GM23248 (cell line): ENCODE measurements around the gene AGRP. TPM values are rescaled to one million over a fixed set of nuclear protein-coding genes. Genes with fewer than 3 reads are reported as not detected.

Source experiments
- DNase-seq: peaks from one replicate; pipeline ENCODE4 v3.0.0-alpha.2; 2015
- H2AFZ ChIP-seq: fragments of 200-600 bp; sonication (generic); 2 replicates; pipeline ENCODE4 v1.6.1; 2016; ENCODE audit warnings: antibody characterized with exemption
- H3F3A ChIP-seq: fragments of 200-600 bp; sonication (generic); 2 replicates; pipeline ENCODE4 v1.6.1; 2016; ENCODE audit warnings: mild to moderate bottlenecking, antibody characterized with exemption, mixed run types; ENCODE audit not compliant: insufficient read depth
- H3K27ac ChIP-seq: fragments of 200-600 bp; sonication (generic); 2 replicates; pipeline ENCODE4 v1.5.1; 2016; ENCODE audit warnings: mild to moderate bottlenecking
- H3K27me3 ChIP-seq: fragments of 200-600 bp; sonication (generic); replicated peaks from 2 replicates; pipeline ENCODE4 v1.6.1; 2016; ENCODE audit warnings: mild to moderate bottlenecking; ENCODE audit not compliant: insufficient read depth
- H3K36me3 ChIP-seq: fragments of 200-600 bp; sonication (generic); 2 replicates; pipeline ENCODE4 v1.6.1; 2016; ENCODE audit warnings: low read depth, mild to moderate bottlenecking
- H3K4me1 ChIP-seq: fragments of 200-600 bp; sonication (generic); 2 replicates; pipeline ENCODE4 v1.6.1; 2016; ENCODE audit warnings: mild to moderate bottlenecking; ENCODE audit not compliant: insufficient read depth
- H3K4me2 ChIP-seq: fragments of 200-600 bp; sonication (generic); one replicate; pipeline ENCODE4 v1.6.1; 2016; ENCODE audit warnings: mild to moderate bottlenecking; ENCODE audit not compliant: unreplicated experiment
- H3K4me3 ChIP-seq: fragments of 200-600 bp; sonication (generic); 2 replicates; pipeline ENCODE4 v1.5.1; 2016; ENCODE audit warnings: mild to moderate bottlenecking
- H3K79me2 ChIP-seq: fragments of 200-600 bp; sonication (generic); 2 replicates; pipeline ENCODE4 v1.6.1; 2016; ENCODE audit warnings: mild to moderate bottlenecking; ENCODE audit not compliant: insufficient read depth
- H3K9ac ChIP-seq: fragments of 200-600 bp; sonication (generic); 2 replicates; pipeline ENCODE4 v1.6.1; 2016; ENCODE audit warnings: mild to moderate bottlenecking
- H3K9me2 ChIP-seq: fragments of 200-600 bp; sonication (generic); 2 replicates; pipeline ENCODE4 v1.6.1; 2016; ENCODE audit warnings: mixed run types, mild to moderate bottlenecking, moderate library complexity; ENCODE audit not compliant: insufficient read depth
- H3K9me3 ChIP-seq: fragments of 200-600 bp; sonication (generic); one replicate; pipeline ENCODE4 v1.6.1; 2017; ENCODE audit warnings: low read depth
- H4K20me1 ChIP-seq: fragments of 200-600 bp; sonication (generic); 2 replicates; pipeline ENCODE4 v1.6.0; 2016; ENCODE audit not compliant: insufficient read depth
- EZH2 ChIP-seq: fragments of 200-600 bp; sonication (generic); IDR thresholded peaks from 2 replicates; pipeline ENCODE4 v1.6.1; 2018; ENCODE audit warnings: antibody characterized with exemption, mild to moderate bottlenecking; ENCODE audit not compliant: insufficient read depth, poor library complexity, severe bottlenecking
- EZH2phosphoT487 ChIP-seq: fragments of 200-600 bp; sonication (generic); IDR thresholded peaks from 2 replicates; pipeline ENCODE4 v1.6.1; 2018; ENCODE audit warnings: antibody characterized with exemption, moderate library complexity, mild to moderate bottlenecking, low read depth; ENCODE audit not compliant: insufficient read depth
- WGBS, 2 experiments: methylation state at CpG; one replicate each; pipeline ENCODE4 v1.1.6; 2015 to 2017; ENCODE audit warnings: low lambda C conversion rate in 2 of 2, low coverage in 1 of 2; ENCODE audit errors: missing lambda C conversion rate in 2 of 2; 5-methylcytosine and 5-hydroxymethylcytosine counted together
- in situ Hi-C: fragments of 300-500 bp; cut with MboI; formaldehyde crosslinking; loops from 2 replicates; pipeline ENCODE4 v1.15.0; 2020
- polyA plus RNA-seq: library from polyadenylated mRNA; unstranded; fragments of >200 nt; fragmentation: Nextera tagmentation; extraction: Ambion mirVana; gene quantifications from 2 replicates; pipeline ENCODE4 v1.2.1, GENCODE V29; 2016
- total RNA-seq: library from RNA; depleted of rRNA; stranded (reverse); fragments of >200 nt; shearing (Covaris generic); gene quantifications from 2 replicates; pipeline ENCODE4 v1.2.3, GENCODE V29; 2014; rRNA removed

Gene AGRP, protein sequence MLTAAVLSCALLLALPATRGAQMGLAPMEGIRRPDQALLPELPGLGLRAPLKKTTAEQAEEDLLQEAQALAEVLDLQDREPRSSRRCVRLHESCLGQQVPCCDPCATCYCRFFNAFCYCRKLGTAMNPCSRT
- total RNA-seq (not detected in 2 replicates), polyA plus RNA-seq (not detected in 2 replicates)

DNA sequence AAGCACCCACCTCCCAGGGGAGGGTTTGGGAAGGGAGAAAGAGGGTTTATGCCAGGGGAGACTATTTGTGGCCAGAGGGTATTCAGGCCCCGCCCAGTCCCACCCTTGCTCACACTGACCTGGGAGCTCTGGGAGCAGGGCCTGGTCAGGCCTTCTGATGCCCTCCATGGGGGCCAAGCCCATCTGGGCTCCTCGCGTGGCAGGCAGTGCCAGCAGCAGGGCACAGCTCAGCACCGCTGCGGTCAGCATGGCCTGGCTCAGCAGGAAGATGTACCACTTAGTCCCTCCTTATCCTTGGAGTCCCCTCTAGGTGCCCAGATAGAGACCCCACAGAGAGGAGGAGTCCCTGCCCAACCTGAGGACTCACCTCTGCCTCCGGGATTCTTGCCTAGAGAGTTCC, at the start of gene AGRP:
Gene AGRP (minus strand): TSS at position 398 of the 400 bp plus-strand sequence. CDS start 149 bp downstream, at position 249.
- Histone ChIP-seq H3K9me2 (no peaks in the 10 kb centered on the region), H3K27me3 (no peaks in the 10 kb centered on the region), H3F3A (no peaks in the 10 kb centered on the region), H3K36me3 (no peaks in the 10 kb centered on the region), H2AFZ (peak within 1 kb of the TSS; percentile 91; the same call in 1 of the 2 replicates), H3K4me2 (peak within 1 kb of the TSS; percentile 96), H4K20me1 (no peaks in the 10 kb centered on the region), H3K9ac (peak within 1 kb of the TSS; percentile 73; the same call in 1 of the 2 replicates), H3K27ac (no peak within 1 kb of the TSS), H3K4me3 (peak within 1 kb of the TSS; percentile 100; the same call in 1 of the 2 replicates), H3K4me1 (peaks cover 18% of the 10 kb centered on the region), H3K9me3 (no peaks in the 10 kb centered on the region), H3K79me2 (peaks cover 28% of the 10 kb centered on the region)
- WGBS, 2 experiments: 95 to 98% methylated on average over 5 to 6 of the region's 6 CpGs
- no peak for DNase-seq
- TF ChIP-seq EZH2phosphoT487: no peak
- TF ChIP-seq EZH2: no peak
- in situ Hi-C loops: no loop called here

DNA sequence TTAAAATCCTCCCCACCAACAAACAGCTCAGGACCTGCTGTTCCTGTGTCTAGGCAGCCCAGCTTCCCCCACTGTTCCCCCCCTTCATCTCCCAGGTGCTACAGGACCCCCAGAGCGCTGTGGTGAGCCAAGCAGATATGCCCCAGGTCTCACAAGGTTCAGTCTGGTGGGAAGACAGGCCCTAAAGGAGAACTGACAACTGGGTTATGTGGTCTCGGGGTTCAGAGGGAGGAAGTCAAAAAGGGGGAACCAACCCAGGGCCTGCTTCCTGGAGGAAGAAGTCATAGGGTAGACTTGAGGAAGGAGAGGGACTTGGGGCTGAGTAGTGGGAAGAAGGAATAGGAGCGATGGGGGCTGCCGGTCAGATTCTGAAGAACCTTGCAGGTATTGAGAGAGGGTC, 47.9 kb upstream of the AGRP start:
- peak overlapping the region; percentile 80 for H3K4me3 ChIP-seq
- H3K36me3 ChIP-seq: no peaks in the 10 kb centered on the region
- H2AFZ ChIP-seq: no peak overlapping the region
- H3F3A ChIP-seq: peaks cover 9% of the 10 kb centered on the region; the same call in 1 of the 2 replicates
- no peaks in the 10 kb centered on the region for H3K9me2 ChIP-seq
- H3K79me2 ChIP-seq: peaks cover 72% of the 10 kb centered on the region
- peak overlapping the region; percentile 94 for H3K4me2 ChIP-seq
- TF ChIP-seq EZH2phosphoT487: no peak
- TF ChIP-seq EZH2: no peak
- H3K27ac ChIP-seq: peak overlapping the region; percentile 88; the same call in 1 of the 2 replicates
- no peaks in the 10 kb centered on the region for H3K9me3 ChIP-seq
- in situ Hi-C loops: no loop called here
- no peaks in the 10 kb centered on the region; the same call in 1 of the 2 replicates for H4K20me1 ChIP-seq
- WGBS, 2 experiments: 73 to 76% methylated on average over 4 of the region's 4 CpGs
- peak overlapping the region; percentile 94 for H3K9ac ChIP-seq
- peaks cover 32% of the 10 kb centered on the region for H3K4me1 ChIP-seq
- H3K27me3 ChIP-seq: no peaks in the 10 kb centered on the region
- no peak for DNase-seq

DNA sequence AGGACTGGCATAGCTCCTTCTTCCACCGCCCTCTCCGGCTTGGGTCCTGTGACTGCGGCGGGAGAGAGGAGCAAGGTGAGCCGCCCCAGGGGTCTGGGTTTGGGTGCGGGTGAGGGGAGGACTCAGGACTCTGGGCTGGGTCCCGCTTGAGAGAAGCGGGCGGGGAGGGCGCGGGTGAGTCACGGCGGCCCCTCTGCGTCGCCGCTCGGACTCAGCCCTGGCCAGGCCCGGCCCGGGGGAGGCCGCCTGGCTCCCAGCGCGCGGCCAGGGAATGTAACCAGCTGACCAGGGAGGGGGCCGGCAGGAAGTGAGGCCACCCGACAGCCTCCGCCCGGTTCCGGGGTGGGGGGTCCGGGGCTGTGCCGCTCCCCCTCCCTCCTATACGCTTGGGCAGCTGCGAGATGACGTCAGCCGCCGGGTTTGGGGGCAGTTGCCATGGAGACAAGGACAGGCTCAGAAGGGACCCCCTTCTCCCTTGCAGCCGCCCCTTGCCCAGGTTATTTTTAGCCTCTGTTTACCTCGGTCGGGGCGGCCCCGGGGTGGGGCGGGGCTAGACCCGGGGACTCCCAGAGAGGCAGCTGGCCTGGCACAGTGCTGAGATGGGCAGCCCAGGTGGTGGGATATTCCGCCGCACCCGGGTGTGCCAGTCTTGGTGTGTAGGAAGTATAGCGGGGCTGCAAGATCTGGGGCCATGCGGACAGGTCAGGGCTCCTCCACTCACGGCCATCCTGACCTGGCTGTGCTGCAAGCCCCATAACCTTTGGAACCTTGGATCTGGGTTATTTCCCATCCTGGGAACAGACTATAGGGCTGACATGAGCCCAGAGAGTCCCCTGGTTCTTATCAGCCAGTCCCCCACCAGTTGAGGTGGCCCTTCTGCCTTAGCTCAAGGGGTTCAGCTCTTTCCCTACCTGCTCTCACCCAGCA, 46.9 kb upstream of the AGRP start:
- H3K9ac ChIP-seq: peak overlapping the region; percentile 94
- peak overlapping the region; percentile 80 for H3K4me3 ChIP-seq
- H3F3A ChIP-seq: peaks cover 9% of the 10 kb centered on the region; the same call in 1 of the 2 replicates
- TF ChIP-seq EZH2 (no peak), EZH2phosphoT487 (no peak)
- peak overlapping the region; percentile 88 for H3K27ac ChIP-seq
- no peaks in the 10 kb centered on the region; the same call in 1 of the 2 replicates for H4K20me1 ChIP-seq
- peak overlapping the region; percentile 94 for H3K4me2 ChIP-seq
- H2AFZ ChIP-seq: peak overlapping the region; percentile 51
- no peaks in the 10 kb centered on the region for H3K9me2 ChIP-seq
- in situ Hi-C loops: no loop called here
- no peaks in the 10 kb centered on the region for H3K36me3 ChIP-seq
- DNase-seq: peak; percentile 89
- peaks cover 32% of the 10 kb centered on the region for H3K4me1 ChIP-seq
- H3K79me2 ChIP-seq: peaks cover 62% of the 10 kb centered on the region
- WGBS, 2 experiments: 6 to 7% methylated on average over 31 to 46 of the region's 48 CpGs
- no peaks in the 10 kb centered on the region for H3K27me3 ChIP-seq
- no peaks in the 10 kb centered on the region for H3K9me3 ChIP-seq

DNA sequence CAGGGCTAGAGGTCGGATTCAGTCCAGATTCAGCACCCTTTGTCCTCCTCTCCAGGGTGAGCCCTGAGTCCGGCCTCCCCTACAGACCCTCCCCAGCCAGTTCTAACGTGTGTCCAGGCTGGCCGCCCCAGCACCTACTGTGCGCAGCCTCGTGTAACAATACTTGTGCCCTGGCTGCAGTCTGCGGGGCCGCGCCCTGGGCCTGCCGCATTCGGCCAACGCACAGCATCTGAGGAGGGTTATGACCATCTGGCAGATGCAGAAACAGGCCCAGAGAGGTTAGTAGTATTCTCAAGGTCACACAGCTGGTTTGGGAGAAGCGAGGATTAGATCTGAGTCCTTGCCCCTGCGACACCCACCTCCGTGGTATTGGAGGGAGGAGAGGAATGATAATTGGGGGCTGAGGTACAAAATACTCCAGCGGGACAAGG, 46.2 kb upstream of the AGRP start:
- Histone ChIP-seq H4K20me1 (no peaks in the 10 kb centered on the region; the same call in 1 of the 2 replicates), H3K27ac (peak overlapping the region; percentile 88), H3K9me3 (no peaks in the 10 kb centered on the region), H3K4me3 (peak overlapping the region; percentile 80), H2AFZ (peak overlapping the region; percentile 51), H3K9me2 (no peaks in the 10 kb centered on the region), H3K4me1 (peaks cover 32% of the 10 kb centered on the region), H3K79me2 (peaks cover 56% of the 10 kb centered on the region), H3K9ac (peak overlapping the region; percentile 94), H3K4me2 (peak overlapping the region; percentile 94), H3K27me3 (no peaks in the 10 kb centered on the region), H3F3A (peaks cover 9% of the 10 kb centered on the region; the same call in 1 of the 2 replicates), H3K36me3 (no peaks in the 10 kb centered on the region)
- peak; percentile 65 for DNase-seq
- WGBS, 2 experiments: 0 to 1% methylated on average over 16 of the region's 16 CpGs
- in situ Hi-C loops: no loop called here
- no peak for TF ChIP-seq EZH2
- no peak for TF ChIP-seq EZH2phosphoT487
